ENCODE results near the gene MTMR2.
A peak's percentile ranks its signal among the peaks of the same experiment; 100 is the strongest.
"Not testable (repeated sequence)": the region's sequence is repeated elsewhere in the genome, so short reads cannot be mapped to it uniquely, and the experiment has no call there.

MTMR2 gene

DNA sequence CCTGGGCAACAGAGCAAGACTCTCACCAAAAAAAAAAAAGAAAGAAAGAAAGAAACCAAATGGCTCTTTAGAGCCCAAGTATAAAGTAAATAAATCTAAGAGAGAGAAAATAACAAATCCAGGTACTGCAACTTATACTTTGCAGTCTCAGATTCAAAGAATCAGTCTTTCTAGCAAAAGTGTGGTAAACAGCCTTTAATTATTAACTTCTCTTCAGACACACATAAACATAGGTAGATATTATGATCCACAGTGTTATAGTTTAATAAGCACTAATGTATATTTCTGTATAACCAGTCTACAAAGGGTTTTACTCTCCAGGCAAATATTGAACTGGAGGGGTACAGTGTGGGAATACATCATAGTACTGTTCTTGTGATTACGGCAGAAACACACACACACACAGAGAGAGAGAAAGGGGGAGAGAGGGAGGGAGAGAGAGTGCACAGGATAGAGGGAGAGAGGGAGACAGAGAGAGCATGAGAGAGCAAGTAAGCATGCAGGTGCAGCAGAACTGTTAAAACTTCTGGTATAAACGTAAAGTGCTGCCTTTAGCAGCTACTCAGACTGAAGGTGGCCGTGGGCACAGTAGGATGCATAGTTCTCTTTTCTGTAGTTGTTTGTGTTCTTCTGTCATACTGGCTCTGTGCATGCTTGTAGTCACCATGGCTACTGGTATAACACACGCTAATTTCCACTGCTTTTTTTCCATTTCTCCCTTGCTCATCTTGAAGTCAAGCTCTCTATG is 32.3 kb downstream of the MTMR2 start:
- H3K27me3 Mint-ChIP-seq: no peaks in the 10 kb centered on the region
- H3K9me3 Mint-ChIP-seq: no peaks in the 10 kb centered on the region
- no peak for DNase-seq
- peaks cover 2 to 9% of the 10 kb centered on the region in 2 donors for H3K4me1 Mint-ChIP-seq (ENCODE audit: low read depth in 2 of 2)
- H3K36me3 Mint-ChIP-seq (ENCODE audit: insufficient read depth): no peaks in the 10 kb centered on the region
- ATAC-seq (replicated peaks): no peak
- no peak overlapping the region for H3K27ac Mint-ChIP-seq
- H3K4me3 Mint-ChIP-seq: no peak overlapping the region

DNA sequence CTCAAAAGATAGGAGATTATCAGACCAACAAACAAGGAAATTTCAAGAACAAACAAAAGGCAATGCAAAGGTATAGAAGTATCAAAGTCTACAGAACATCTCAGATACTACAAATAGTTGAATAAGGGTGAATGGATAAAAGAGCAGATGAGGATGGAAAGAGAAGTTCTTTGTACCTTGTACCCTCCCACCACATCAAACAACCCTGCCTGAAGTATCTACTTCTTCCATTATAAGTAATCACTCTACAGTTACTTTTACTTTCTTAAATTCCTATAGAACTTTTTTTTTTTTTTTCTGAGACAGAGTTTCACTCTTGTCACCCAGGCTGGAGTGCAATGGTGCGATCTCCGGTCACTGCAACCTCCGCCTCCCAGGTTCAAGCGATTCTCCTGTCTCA is 35.1 kb downstream of the MTMR2 start:
- Mint-ChIP-seq H3K36me3 (ENCODE audit: insufficient read depth) (no peaks in the 10 kb centered on the region), H3K4me1 (ENCODE audit: low read depth in 2 of 2) (no peaks in the 10 kb centered on the region), H3K27me3 (no peaks in the 10 kb centered on the region), H3K9me3 (no peaks in the 10 kb centered on the region), H3K4me3 (no peak overlapping the region), H3K27ac (peak overlapping the region in 1 of 2 donors; percentile 1)
- no peak for DNase-seq
- ATAC-seq (replicated peaks): no peak

DNA sequence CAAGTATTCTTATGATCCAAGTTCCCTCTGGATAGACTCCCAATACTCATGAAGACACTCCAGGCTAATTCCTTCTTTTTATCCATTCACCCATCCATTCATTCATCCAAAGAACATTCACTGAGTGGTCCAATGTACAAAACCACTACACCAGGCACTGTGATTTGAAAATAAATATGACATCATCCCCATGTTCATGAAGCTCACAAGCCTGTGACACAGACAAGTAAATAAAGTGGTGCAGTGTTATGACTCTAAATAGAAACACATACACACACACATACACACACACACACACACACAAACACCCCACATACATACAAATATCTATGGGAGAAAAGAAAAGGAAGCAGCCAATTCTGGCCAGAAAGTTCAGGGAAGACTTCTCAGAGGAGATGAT is 35.5 kb downstream of the MTMR2 start:
- H3K4me3 Mint-ChIP-seq: no peak overlapping the region
- ATAC-seq (replicated peaks) (no peak), DNase-seq (no peak)
- H3K36me3 Mint-ChIP-seq (ENCODE audit: insufficient read depth): no peaks in the 10 kb centered on the region
- H3K27me3 Mint-ChIP-seq: no peaks in the 10 kb centered on the region
- no peaks in the 10 kb centered on the region for H3K9me3 Mint-ChIP-seq
- peak overlapping the region in 1 of 2 donors; percentile 1 for H3K27ac Mint-ChIP-seq
- no peaks in the 10 kb centered on the region for H3K4me1 Mint-ChIP-seq (ENCODE audit: low read depth in 2 of 2)

DNA sequence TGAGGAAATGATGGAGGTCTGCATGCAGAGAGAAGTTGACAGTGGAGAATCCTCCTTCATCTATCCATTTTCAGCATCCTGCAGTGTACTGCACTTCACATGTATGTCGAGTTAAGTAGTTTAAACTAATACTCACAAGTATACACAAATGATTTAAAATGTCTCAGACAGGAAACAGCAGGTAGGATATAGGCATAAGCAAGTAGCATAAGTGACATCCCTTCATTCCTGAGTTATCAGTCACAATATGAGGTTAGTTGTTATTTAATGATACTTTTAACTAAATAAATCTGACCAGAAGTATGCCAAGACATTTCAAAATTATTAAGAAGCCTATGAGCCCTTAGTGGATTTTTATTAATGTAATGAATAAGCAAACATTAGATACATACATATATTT is 37.4 kb downstream of the MTMR2 start:
- Mint-ChIP-seq H3K27me3 (no peaks in the 10 kb centered on the region), H3K36me3 (ENCODE audit: insufficient read depth) (peaks cover 5% of the 10 kb centered on the region), H3K9me3 (no peaks in the 10 kb centered on the region), H3K4me3 (no peak overlapping the region), H3K4me1 (ENCODE audit: low read depth in 2 of 2) (no peaks in the 10 kb centered on the region), H3K27ac (no peak overlapping the region)
- no peak for ATAC-seq (replicated peaks)
- DNase-seq: no peak

DNA sequence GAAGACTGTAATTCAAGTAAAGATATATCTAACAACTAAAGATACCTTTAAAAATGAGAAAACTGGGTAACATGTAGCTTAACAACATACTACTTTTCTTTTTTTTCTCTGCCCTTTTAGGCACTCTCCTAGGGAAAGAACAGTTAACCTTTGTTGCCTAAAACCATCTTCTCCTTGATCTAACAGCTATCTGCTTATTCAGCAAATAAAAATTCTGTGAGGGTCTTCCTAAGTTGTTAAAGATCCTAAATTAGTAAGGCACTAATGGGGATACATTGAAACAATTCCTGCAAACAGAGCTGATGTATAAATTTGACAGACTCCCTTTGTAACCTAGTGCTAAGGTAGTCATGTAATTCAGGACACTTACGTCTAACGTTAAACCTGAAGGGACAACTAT is 39.1 kb downstream of the MTMR2 start:
- Mint-ChIP-seq H3K4me3 (no peak overlapping the region), H3K9me3 (no peaks in the 10 kb centered on the region), H3K27me3 (no peaks in the 10 kb centered on the region), H3K36me3 (ENCODE audit: insufficient read depth) (peaks cover 5% of the 10 kb centered on the region), H3K27ac (peak overlapping the region in 1 of 2 donors; percentile 32), H3K4me1 (ENCODE audit: low read depth in 2 of 2) (no peaks in the 10 kb centered on the region)
- ATAC-seq (replicated peaks) (no peak), DNase-seq (no peak)

DNA sequence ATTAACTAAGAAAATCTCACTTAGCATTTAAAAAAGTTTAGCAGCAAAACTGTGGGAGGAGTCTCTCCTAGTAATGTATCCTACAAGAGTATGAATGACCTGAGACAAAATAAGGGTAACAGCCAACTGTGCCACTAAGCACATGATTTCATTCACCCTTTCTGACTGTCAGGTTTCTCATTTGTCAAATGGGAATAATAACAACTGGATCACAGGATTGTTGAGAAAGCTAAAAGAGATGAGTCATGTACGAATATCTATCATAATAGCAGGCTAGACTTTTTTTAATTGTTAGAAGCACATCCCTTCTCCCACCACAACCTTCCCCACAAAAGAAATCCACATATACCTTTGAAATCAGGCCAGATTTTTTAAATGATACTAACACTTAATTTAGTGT is 39.5 kb downstream of the MTMR2 start:
- no peak for DNase-seq
- Mint-ChIP-seq H3K36me3 (ENCODE audit: insufficient read depth) (peaks cover 5% of the 10 kb centered on the region), H3K9me3 (no peaks in the 10 kb centered on the region), H3K4me3 (no peak overlapping the region), H3K4me1 (ENCODE audit: low read depth in 2 of 2) (no peaks in the 10 kb centered on the region), H3K27ac (no peak overlapping the region), H3K27me3 (no peaks in the 10 kb centered on the region)
- ATAC-seq (replicated peaks): no peak

DNA sequence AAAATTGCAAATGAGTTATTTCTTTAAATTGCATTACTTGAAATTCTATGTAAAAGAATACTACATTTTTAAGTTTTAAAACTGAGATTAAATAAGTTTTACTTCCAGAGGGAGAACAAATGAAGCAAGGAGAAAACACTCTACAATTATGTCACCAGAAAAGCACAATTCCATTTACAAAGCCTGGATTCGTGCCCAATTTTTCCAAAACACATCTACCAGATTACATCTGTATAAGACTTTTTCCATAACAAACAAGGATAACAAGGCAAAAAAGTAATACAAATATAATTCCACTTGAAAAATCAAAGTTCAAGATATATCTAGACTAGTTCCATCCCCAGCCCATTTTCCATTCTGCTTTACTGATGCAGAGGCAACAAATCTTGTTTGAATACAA is 40.5 kb downstream of the MTMR2 start:
- no peak overlapping the region for H3K4me3 Mint-ChIP-seq
- DNase-seq: no peak
- no peaks in the 10 kb centered on the region for H3K9me3 Mint-ChIP-seq
- no peak for ATAC-seq (replicated peaks)
- H3K27ac Mint-ChIP-seq: no peak overlapping the region
- H3K4me1 Mint-ChIP-seq (ENCODE audit: low read depth in 2 of 2): no peaks in the 10 kb centered on the region
- no peaks in the 10 kb centered on the region for H3K27me3 Mint-ChIP-seq
- H3K36me3 Mint-ChIP-seq (ENCODE audit: insufficient read depth): peaks cover 5% of the 10 kb centered on the region

DNA sequence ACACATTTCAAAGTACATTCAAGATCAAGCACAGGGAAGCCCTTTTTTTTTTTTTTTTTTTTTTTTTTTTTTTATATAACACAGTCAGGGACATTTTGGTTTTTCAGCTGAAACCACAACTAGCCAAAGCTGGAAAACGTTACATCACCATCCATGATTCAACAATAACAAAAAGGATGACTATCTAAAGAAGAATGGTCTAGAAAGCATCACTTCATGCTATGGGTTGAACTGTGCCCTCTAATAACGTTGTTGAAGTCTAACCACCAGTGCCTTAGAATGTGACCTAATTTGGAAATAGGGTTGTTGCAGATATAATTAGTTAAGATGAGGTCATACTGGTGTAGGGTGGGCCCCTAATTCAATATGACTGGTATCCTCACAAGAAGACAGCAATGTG is 46.6 kb downstream of the MTMR2 start:
- Mint-ChIP-seq H3K9me3 (no peaks in the 10 kb centered on the region), H3K4me1 (ENCODE audit: low read depth in 2 of 2) (no peaks in the 10 kb centered on the region), H3K36me3 (ENCODE audit: insufficient read depth) (peaks cover 5% of the 10 kb centered on the region), H3K4me3 (no peak overlapping the region), H3K27me3 (no peaks in the 10 kb centered on the region), H3K27ac (no peak overlapping the region)
- DNase-seq (no peak), ATAC-seq (replicated peaks) (no peak)

DNA sequence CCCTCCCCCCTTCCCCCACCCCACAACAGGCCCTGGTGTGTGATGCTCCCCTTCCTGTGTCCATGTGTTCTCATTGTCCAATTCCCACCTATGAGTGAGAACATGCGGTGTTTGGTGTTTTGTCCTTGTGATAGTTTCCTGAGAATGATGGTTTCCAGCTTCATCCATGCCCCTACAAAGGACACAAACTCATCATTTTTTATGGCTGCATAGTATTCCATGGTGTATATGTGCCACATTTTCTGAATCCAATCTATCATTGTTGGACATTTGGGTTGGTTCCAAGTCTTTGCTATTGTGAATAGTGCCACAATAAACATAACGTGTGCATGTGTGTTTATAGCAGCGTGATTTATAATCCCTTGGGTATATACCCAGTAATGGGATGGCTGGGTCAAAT is 53.0 kb downstream of the MTMR2 start:
- H3K9me3 Mint-ChIP-seq; H3K36me3 Mint-ChIP-seq (ENCODE audit: insufficient read depth); ATAC-seq (replicated peaks); DNase-seq; H3K27ac Mint-ChIP-seq; H3K4me1 Mint-ChIP-seq (ENCODE audit: low read depth in 2 of 2); H3K27me3 Mint-ChIP-seq; H3K4me3 Mint-ChIP-seq: not testable (repeated sequence)

DNA sequence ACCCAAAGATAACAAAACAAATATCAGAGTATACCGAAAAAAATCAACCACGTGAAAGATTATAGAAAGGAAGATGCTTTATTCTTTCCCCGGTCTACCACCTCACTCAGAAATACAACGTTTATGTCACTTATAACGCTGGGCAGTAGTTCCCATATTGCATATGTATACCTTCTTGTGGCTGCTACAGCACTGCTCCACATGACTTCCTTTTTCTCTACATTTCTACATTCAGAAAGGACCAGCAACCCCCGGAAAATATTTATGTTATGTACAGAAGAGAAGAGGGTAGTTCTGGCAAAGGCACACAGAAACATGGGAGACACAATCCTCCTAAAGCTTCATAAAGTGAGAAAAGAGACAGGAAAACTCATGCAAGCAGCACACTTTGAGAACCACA is 56.8 kb downstream of the MTMR2 start:
- Mint-ChIP-seq H3K27ac (no peak overlapping the region), H3K27me3 (no peaks in the 10 kb centered on the region), H3K9me3 (no peaks in the 10 kb centered on the region), H3K4me1 (ENCODE audit: low read depth in 2 of 2) (no peaks in the 10 kb centered on the region), H3K4me3 (no peak overlapping the region), H3K36me3 (ENCODE audit: insufficient read depth) (no peaks in the 10 kb centered on the region)
- DNase-seq (no peak), ATAC-seq (replicated peaks) (no peak)

DNA sequence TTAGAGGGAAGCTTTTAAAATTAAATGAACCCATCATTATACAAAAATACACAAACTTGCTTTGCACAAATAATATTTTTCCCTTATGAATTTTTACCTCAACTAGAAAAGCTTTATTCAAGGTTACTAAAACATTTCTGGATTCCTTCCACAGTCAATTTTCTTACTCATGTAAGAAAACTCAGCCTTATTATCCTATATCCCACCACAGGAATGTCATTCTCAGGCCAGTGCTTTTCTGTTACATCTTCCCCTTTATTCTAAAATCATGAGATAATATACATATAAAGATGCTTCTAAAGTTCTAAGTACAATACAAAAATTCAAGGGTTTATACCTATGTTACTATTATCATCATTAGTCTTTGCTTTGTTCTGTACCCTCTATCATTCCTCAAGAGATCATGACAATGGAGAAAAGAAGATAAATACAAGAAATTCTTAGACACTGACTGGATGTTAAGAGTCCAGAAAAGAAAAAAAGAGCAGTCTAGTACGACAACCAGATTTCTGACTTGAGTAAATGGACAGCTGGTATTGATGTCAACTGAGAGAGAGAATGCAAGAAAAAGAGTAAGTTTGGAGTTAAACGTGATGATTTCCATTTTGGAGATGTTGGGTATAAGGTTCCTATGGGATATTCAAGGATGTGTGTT is 60.3 kb downstream of the MTMR2 start:
- peak overlapping the region in 1 of 2 donors; percentile 14 for H3K27ac Mint-ChIP-seq
- H3K4me3 Mint-ChIP-seq: no peak overlapping the region
- ATAC-seq (replicated peaks): no peak
- H3K4me1 Mint-ChIP-seq (ENCODE audit: low read depth in 2 of 2): no peaks in the 10 kb centered on the region
- no peaks in the 10 kb centered on the region for H3K9me3 Mint-ChIP-seq
- H3K36me3 Mint-ChIP-seq (ENCODE audit: insufficient read depth): peaks cover 4% of the 10 kb centered on the region
- no peak for DNase-seq
- H3K27me3 Mint-ChIP-seq: no peaks in the 10 kb centered on the region

DNA sequence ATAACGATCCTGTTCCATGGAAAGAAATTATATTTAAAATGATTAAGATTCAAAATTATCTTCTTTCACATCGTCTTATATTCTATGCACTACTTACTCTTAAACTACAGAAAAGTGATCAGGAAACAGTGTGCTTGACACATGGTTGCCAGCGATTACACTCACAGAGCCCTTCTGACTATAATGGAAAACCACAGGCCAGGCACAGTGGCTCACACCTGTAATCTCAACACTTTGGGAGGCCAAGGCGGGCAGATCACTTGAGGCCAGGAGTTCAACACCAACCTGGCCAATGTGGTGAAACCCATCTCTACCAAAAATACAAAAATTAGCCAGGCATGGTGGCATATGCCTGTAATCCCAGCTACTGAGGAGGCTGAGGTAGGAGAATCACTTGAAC is 63.9 kb downstream of the MTMR2 start:
- not testable (repeated sequence) for H3K4me1 Mint-ChIP-seq (ENCODE audit: low read depth in 2 of 2); ATAC-seq (replicated peaks); H3K4me3 Mint-ChIP-seq; H3K9me3 Mint-ChIP-seq; DNase-seq; H3K27me3 Mint-ChIP-seq
- Mint-ChIP-seq H3K36me3 (ENCODE audit: insufficient read depth) (peaks cover 20% of the 10 kb centered on the region), H3K27ac (peak overlapping the region; percentile 65 to 85)

DNA sequence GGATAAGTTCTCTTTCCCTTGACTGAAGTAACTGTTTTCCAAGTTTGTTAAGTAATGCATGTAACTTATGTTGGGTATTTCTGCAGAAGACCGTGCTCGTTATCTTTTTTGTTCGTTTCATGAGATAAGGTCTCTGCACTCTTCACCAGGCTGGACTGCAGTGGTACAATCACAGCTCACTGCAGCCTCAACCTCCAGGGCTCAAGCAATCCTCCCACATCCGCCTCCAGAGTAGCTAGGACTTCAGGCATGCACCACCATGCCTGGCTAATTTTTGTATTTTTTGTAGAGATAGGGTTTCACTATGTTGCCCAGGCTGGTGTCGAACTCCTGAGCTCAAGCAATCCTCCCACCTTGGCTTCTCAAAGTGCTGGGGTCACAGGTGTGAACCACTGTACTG is 69.5 kb downstream of the MTMR2 start:
- not testable (repeated sequence) for ATAC-seq (replicated peaks); DNase-seq; H3K9me3 Mint-ChIP-seq; H3K4me1 Mint-ChIP-seq (ENCODE audit: low read depth in 2 of 2); H3K4me3 Mint-ChIP-seq; H3K27me3 Mint-ChIP-seq
- Mint-ChIP-seq H3K36me3 (ENCODE audit: insufficient read depth) (peaks cover 26% of the 10 kb centered on the region), H3K27ac (peak overlapping the region in 1 of 2 donors; percentile 56)

DNA sequence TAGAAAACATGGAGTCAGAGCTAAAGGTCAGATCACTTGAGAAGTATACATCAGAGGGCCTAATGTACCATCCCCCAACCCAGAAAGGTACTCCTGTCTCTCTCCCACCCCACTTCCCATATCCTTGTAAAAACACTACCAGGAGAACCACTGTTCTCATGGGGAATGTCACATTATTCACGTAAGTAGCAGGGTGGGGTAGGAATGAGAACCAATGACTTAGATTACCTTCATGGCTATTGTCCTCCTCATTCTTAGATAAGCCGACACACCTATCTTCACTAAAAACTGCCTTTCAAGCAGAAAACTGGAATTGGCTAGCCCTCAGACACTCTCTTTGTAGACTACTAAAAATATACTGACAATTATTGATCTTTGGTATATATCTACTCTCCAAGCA is 70.0 kb downstream of the MTMR2 start:
- Mint-ChIP-seq H3K36me3 (ENCODE audit: insufficient read depth) (peaks cover 26% of the 10 kb centered on the region), H3K4me3 (no peak overlapping the region), H3K27ac (peak overlapping the region in 1 of 2 donors; percentile 56), H3K9me3 (no peaks in the 10 kb centered on the region), H3K4me1 (ENCODE audit: low read depth in 2 of 2) (no peaks in the 10 kb centered on the region), H3K27me3 (no peaks in the 10 kb centered on the region)
- DNase-seq (no peak), ATAC-seq (replicated peaks) (no peak)
